ENCODE results near the gene UQCRQ.

Gene UQCRQ

DNA sequence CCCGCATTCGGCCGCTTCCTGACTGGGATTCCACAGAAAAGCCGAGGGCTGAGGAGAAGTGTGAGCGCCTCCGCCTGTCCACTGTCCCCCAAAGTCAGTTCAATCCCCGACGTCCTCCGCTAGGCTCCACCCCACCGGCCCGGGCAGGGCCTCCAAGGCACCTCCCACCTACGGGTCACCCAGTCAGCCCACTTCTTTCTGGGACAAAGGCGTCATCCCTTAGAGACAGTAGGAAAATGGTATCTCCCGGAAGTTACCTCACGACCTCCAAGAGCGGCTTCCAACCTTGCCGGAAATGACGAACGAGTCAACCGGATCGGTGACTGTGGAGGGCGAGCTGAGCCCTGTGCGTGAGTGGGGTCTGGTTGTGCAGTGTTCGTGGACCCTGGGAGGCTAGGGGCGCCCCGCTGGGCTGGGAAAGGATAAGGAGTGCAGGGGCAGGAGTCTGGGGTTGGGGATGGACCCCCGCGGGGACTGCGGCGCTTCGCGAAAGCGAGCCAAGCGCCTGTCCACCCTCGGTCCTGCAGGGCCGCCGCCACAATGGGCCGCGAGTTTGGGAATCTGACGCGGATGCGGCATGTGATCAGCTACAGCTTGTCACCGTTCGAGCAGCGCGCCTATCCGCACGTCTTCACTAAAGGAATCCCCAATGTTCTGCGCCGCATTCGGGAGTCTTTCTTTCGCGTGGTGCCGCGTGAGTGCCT is at the start of gene UQCRQ, which contains the start of gene GDF9:
Gene UQCRQ, plus strand, starts transcription at position 301 of the 704 bp plus-strand sequence. Its CDS starts 240 bp downstream, at position 541.
Gene GDF9, minus strand, starts transcription at position 128 of the 704 bp plus-strand sequence. CDS start 1,936 bp downstream, outside the sequence.
- peak; percentile 100 for DNase-seq (ENCODE audit: low read depth)
- TF ChIP-seq, protein P1, sequence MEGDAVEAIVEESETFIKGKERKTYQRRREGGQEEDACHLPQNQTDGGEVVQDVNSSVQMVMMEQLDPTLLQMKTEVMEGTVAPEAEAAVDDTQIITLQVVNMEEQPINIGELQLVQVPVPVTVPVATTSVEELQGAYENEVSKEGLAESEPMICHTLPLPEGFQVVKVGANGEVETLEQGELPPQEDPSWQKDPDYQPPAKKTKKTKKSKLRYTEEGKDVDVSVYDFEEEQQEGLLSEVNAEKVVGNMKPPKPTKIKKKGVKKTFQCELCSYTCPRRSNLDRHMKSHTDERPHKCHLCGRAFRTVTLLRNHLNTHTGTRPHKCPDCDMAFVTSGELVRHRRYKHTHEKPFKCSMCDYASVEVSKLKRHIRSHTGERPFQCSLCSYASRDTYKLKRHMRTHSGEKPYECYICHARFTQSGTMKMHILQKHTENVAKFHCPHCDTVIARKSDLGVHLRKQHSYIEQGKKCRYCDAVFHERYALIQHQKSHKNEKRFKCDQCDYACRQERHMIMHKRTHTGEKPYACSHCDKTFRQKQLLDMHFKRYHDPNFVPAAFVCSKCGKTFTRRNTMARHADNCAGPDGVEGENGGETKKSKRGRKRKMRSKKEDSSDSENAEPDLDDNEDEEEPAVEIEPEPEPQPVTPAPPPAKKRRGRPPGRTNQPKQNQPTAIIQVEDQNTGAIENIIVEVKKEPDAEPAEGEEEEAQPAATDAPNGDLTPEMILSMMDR (conservative IDR thresholded peaks at IDR 0.05; ENCODE audit: low read length), result peak; percentile 44
- H3K4me3 ChIP-seq (ENCODE audit: low read length), result peak within 1 kb of the TSS; percentile 94

DNA sequence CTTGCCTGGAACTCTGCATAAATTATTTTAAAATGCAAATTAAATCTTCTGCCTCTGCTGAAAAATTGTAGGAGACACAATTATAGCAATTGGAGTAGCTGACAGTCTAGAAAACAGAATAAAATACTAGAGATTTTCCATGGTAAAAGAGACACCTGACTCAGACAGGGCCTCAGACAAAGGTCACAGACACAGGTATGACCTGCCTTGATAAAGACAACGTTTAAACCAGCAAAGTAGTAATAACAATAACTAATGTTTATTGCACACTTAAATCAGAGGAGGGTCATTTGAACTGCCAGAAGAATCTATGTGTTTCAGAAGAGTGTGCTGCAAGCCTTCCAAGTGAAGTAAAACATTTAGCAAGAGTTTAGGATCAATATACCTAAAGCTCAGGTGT is 49.4 kb upstream of the UQCRQ start:
- no peak for DNase-seq (ENCODE audit: low read depth)
- TF ChIP-seq, protein P1 (conservative IDR thresholded peaks at IDR 0.05; ENCODE audit: low read length), result no peak
- H3K4me3 ChIP-seq (ENCODE audit: low read length), result no peak overlapping the region

DNA sequence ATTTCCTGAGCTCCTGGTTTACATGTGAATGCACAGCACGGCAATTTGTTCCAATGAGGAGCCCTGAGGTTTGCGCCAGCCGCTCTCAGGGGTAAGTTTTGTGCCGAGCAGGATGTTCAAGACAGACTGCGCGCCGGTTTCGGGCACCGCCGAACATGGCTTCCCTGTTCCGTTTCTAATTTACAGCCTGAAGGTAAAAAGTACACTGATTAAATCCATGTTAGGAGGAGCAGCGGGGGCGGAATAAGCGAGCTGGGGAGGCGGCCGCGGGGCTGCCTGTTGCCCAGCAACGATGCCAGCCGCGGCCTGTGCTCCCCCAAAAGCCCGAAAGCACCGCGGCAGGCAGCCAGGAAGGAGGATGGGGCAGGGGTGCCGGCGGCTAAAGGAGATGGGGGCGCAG is 47.0 kb upstream of the UQCRQ start:
- TF ChIP-seq, protein P1 (conservative IDR thresholded peaks at IDR 0.05; ENCODE audit: low read length), result no peak
- DNase-seq (ENCODE audit: low read depth), result no peak
- no peak overlapping the region for H3K4me3 ChIP-seq (ENCODE audit: low read length)

DNA sequence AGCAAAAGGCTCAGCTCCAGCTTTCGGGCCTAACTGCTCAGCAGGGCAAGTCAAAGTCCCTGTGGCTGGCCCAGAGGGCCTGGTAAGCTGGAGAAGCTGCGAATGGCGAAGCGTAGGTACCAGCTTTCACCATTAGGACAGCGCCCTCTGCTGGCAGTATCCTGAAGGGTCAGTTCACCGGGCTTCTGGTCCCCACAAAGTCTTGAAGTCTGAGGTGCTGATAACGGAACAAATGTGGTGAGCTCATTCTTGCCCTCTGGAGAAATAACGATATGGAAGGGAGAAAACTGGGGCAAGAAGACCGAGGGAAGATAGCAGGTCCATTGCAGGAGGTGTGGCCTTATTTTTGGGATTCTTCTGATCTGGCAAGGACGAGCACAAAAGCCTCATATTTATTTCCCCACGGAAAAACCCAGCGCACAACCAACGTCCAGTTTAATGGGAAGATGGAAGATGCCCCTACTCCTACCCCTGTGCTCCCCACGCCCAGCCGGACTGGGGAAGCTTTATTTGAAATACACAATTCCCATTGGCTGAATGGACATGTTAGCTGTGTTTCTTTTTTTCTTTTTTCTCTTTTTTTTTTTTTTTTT is 46.2 kb upstream of the UQCRQ start:
- TF ChIP-seq, protein P1 (conservative IDR thresholded peaks at IDR 0.05; ENCODE audit: low read length), result peak; percentile 93
- no peak overlapping the region for H3K4me3 ChIP-seq (ENCODE audit: low read length)
- peak; percentile 88 for DNase-seq (ENCODE audit: low read depth)

DNA sequence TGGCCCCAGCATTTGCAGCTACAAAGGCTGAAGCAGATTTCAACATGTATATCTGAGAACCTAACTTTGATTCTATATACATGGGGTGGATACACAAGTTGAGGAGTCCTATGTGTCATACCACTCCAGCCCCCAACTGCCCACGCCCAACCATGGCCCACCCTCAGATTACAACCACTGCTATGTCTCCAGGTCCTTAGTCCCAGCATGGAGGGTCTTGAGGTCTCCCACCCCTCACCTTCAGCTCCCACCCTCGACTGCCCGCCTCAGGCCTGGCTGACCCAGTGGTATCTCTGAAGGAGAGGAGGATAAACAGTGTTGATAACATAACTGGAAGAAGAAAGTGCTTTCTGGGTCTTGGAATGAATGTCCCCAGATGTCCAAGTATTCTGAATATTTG is 45.1 kb upstream of the UQCRQ start:
- no peak overlapping the region for H3K4me3 ChIP-seq (ENCODE audit: low read length)
- DNase-seq (ENCODE audit: low read depth), result no peak
- TF ChIP-seq, protein P1 (conservative IDR thresholded peaks at IDR 0.05; ENCODE audit: low read length), result no peak

DNA sequence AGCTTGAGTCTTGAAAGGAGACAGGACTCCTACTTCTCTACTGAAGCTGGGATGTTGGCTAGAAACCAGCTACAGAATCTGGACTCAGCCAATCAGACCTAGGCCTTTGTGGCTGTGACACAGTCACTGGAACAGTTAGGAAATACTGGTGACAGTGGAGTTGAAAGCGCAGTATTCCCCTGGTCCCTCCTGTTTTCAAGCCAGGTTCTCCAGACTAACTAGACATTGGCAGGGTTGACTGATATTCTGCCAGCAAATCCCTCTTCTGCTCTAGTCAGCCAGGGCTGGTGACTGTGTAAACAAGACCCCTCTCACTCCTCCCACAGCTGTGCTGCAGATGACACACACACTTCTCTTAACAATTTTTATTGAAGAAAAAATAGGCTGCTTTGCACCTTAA is 44.7 kb upstream of the UQCRQ start:
- peak; percentile 50 for DNase-seq (ENCODE audit: low read depth)
- H3K4me3 ChIP-seq (ENCODE audit: low read length), result no peak overlapping the region
- TF ChIP-seq, protein P1 (conservative IDR thresholded peaks at IDR 0.05; ENCODE audit: low read length), result no peak

All from AG10803 (cell line).